Mucosa of rectum (tissue), 2 donors: ENCODE results near the gene CD82.

Experiments used
- H3K27ac ChIP-seq, 2 donors: one replicate each; pipeline ENCODE4 v1.7.0; 2013; ENCODE audit warnings: inconsistent platforms in 2 of 2, low read depth in 2 of 2, low read length in 2 of 2
- H3K27me3 ChIP-seq, 2 donors: one replicate each; pipeline ENCODE4 v1.7.0; 2013; ENCODE audit warnings: low read length in 2 of 2; ENCODE audit not compliant: control insufficient read depth in 2 of 2, insufficient read depth in 2 of 2
- H3K36me3 ChIP-seq, 2 donors: one replicate each; pipeline ENCODE4 v1.7.0; 2013; ENCODE audit warnings: low read length in 2 of 2; ENCODE audit not compliant: control insufficient read depth in 2 of 2, insufficient read depth in 2 of 2
- H3K4me1 ChIP-seq, 2 donors: one replicate each; pipeline ENCODE4 v1.7.0; 2013; ENCODE audit warnings: low read length in 2 of 2, mild to moderate bottlenecking in 1 of 2; ENCODE audit not compliant: control insufficient read depth in 2 of 2, insufficient read depth in 2 of 2
- H3K4me3 ChIP-seq, 2 donors: one replicate each; pipeline ENCODE4 v1.7.0; 2013; ENCODE audit warnings: low read length in 2 of 2
- H3K9ac ChIP-seq, 2 donors: one replicate each; pipeline ENCODE4 v1.7.0; 2013; ENCODE audit warnings: low read length in 2 of 2, low read depth in 1 of 2, mild to moderate bottlenecking in 1 of 2
- H3K9me3 ChIP-seq, 2 donors: one replicate each; pipeline ENCODE4 v1.7.0; 2013; ENCODE audit warnings: low read length in 2 of 2; ENCODE audit not compliant: control insufficient read depth in 2 of 2
- donor health status: healthy.
- donor health status: Normal muscosa, but diverticular disease.

The CD82 gene

GRCh38 chr11:44565211-44565952 lies at the start of gene CD82:
Gene CD82 (plus strand): TSS chr11:44565663. CDS start chr11:44594663, 29,000 bp downstream.
- Histone ChIP-seq H3K4me1 (peaks cover 23 to 43% of the 10 kb centered on the region in 2 donors), H3K9ac (peak within 1 kb of the TSS; percentile 79 to 85), H3K9me3 (no peaks in the 10 kb centered on the region), H3K27ac (peak within 1 kb of the TSS; percentile 90 to 94), H3K4me3 (peak within 1 kb of the TSS; percentile 67 to 74), H3K36me3 (no peaks in the 10 kb centered on the region), H3K27me3 (no peaks in the 10 kb centered on the region)

- Histone ChIP-seq H3K9ac (no peak overlapping the region), H3K4me3 (no peak overlapping the region), H3K27me3 (no peaks in the 10 kb centered on the region), H3K36me3 (no peaks in the 10 kb centered on the region), H3K9me3 (no peaks in the 10 kb centered on the region), H3K27ac (no peak overlapping the region), H3K4me1 (no peaks in the 10 kb centered on the region)
Measured at GRCh38 chr11:44516688-44517507, 48.6 kb upstream of the CD82 start.

- H3K27me3 ChIP-seq = no peaks in the 10 kb centered on the region
- no peak overlapping the region for H3K4me3 ChIP-seq
- H3K9ac ChIP-seq = no peak overlapping the region
- no peaks in the 10 kb centered on the region for H3K4me1 ChIP-seq
- no peak overlapping the region for H3K27ac ChIP-seq
- no peaks in the 10 kb centered on the region for H3K36me3 ChIP-seq
- H3K9me3 ChIP-seq = no peaks in the 10 kb centered on the region
Measured at GRCh38 chr11:44517541-44517940, 47.9 kb upstream of the CD82 start.

GRCh38 chr11:44518968-44519550 lies 46.4 kb upstream of the CD82 start:
- no peaks in the 10 kb centered on the region for H3K36me3 ChIP-seq
- no peak overlapping the region for H3K4me3 ChIP-seq
- H3K9ac ChIP-seq = no peak overlapping the region
- no peaks in the 10 kb centered on the region for H3K9me3 ChIP-seq
- H3K27ac ChIP-seq = no peak overlapping the region
- H3K4me1 ChIP-seq = no peaks in the 10 kb centered on the region
- no peaks in the 10 kb centered on the region for H3K27me3 ChIP-seq

GRCh38 chr11:44519989-44520737 lies 45.3 kb upstream of the CD82 start:
- Histone ChIP-seq H3K36me3 (no peaks in the 10 kb centered on the region), H3K4me3 (no peak overlapping the region), H3K4me1 (no peaks in the 10 kb centered on the region), H3K9me3 (no peaks in the 10 kb centered on the region), H3K9ac (no peak overlapping the region), H3K27ac (no peak overlapping the region), H3K27me3 (no peaks in the 10 kb centered on the region)

GRCh38 chr11:44521148-44521547 lies 44.3 kb upstream of the CD82 start:
- H3K27me3 ChIP-seq = no peaks in the 10 kb centered on the region
- no peaks in the 10 kb centered on the region for H3K4me1 ChIP-seq
- no peaks in the 10 kb centered on the region for H3K36me3 ChIP-seq
- H3K9me3 ChIP-seq = no peaks in the 10 kb centered on the region
- H3K27ac ChIP-seq = no peak overlapping the region
- H3K4me3 ChIP-seq = no peak overlapping the region
- H3K9ac ChIP-seq = no peak overlapping the region

GRCh38 chr11:44522294-44522693 lies 43.2 kb upstream of the CD82 start:
- Histone ChIP-seq H3K27me3 (no peaks in the 10 kb centered on the region), H3K9me3 (no peaks in the 10 kb centered on the region), H3K36me3 (no peaks in the 10 kb centered on the region), H3K27ac (no peak overlapping the region), H3K9ac (no peak overlapping the region), H3K4me3 (no peak overlapping the region), H3K4me1 (no peaks in the 10 kb centered on the region)

GRCh38 chr11:44524346-44524745 lies 41.1 kb upstream of the CD82 start:
- no peaks in the 10 kb centered on the region for H3K9me3 ChIP-seq
- no peak overlapping the region for H3K9ac ChIP-seq
- no peak overlapping the region for H3K4me3 ChIP-seq
- no peak overlapping the region for H3K27ac ChIP-seq
- H3K27me3 ChIP-seq = no peaks in the 10 kb centered on the region
- H3K36me3 ChIP-seq = no peaks in the 10 kb centered on the region
- H3K4me1 ChIP-seq = no peaks in the 10 kb centered on the region

- Histone ChIP-seq H3K4me1 (no peaks in the 10 kb centered on the region), H3K36me3 (no peaks in the 10 kb centered on the region), H3K4me3 (no peak overlapping the region), H3K9me3 (no peaks in the 10 kb centered on the region), H3K9ac (no peak overlapping the region), H3K27ac (no peak overlapping the region), H3K27me3 (no peaks in the 10 kb centered on the region)
Measured at GRCh38 chr11:44524751-44525201, 40.7 kb upstream of the CD82 start.
